Left kidney (tissue), 8 donors: ENCODE data around the gene GLIS2. TPM values are rescaled to one million over a fixed set of nuclear protein-coding genes. Genes with fewer than 3 reads are reported as not detected.

ENCODE experiments used
- DNase-seq: peaks from one replicate; pipeline ENCODE4 v3.0.0-alpha.2; 2013
- long read RNA-seq, 8 donors: transcript quantifications; one replicate each; lab custom pipeline, GENCODE V29; 2026
- polyA plus RNA-seq: library from polyadenylated mRNA; unstranded; fragments of 120-200 nt; gene quantifications from one replicate; pipeline ENCODE4 v1.2.1, GENCODE V29; 2013; ENCODE audit not compliant: insufficient read length

GLIS2 gene
- 32.5 TPM for polyA plus RNA-seq
- long read RNA-seq, donor 1, partial matches to known transcripts, result 65 of 72 reads
- long read RNA-seq, donor 1, other reads (novel, unspliced or antisense), result 7 of 72 reads
- long read RNA-seq, donor 2, partial matches to known transcripts, result 27 of 44 reads
- long read RNA-seq, donor 2, other reads (novel, unspliced or antisense), result 13 of 44 reads
- long read RNA-seq, donor 3, partial matches to known transcripts, result 7 of 26 reads
- long read RNA-seq, donor 3, other reads (novel, unspliced or antisense), result 15 of 26 reads
- long read RNA-seq, donor 4, result 0 reads
- long read RNA-seq, donor 5, partial matches to known transcripts, result 0 of 15 reads
- long read RNA-seq, donor 5, other reads (novel, unspliced or antisense), result 13 of 15 reads
- long read RNA-seq, donor 6, partial matches to known transcripts, result 41 of 132 reads
- long read RNA-seq, donor 6, other reads (novel, unspliced or antisense), result 90 of 132 reads
- long read RNA-seq, donor 7, partial matches to known transcripts, result 34 of 138 reads
- long read RNA-seq, donor 7, other reads (novel, unspliced or antisense), result 101 of 138 reads
- long read RNA-seq, donor 8, partial matches to known transcripts, result 0 of 11 reads
- long read RNA-seq, donor 8, other reads (novel, unspliced or antisense), result 11 of 11 reads

GRCh38 chr16:4315186-4316107 is at the start of gene GLIS2:
GLIS2 (plus strand) TSS chr16:4316067; CDS start chr16:4332281, 16,214 bp downstream.
- DNase-seq, result peak; percentile 86

- no peak for DNase-seq
These were observed 49.5 kb upstream of the GLIS2 start for GRCh38 chr16:4266372-4266771.

- DNase-seq, result no peak
These were observed 45.8 kb upstream of the GLIS2 start for GRCh38 chr16:4270091-4270490.

- DNase-seq, result no peak
These were observed 45.3 kb upstream of the GLIS2 start for GRCh38 chr16:4270595-4270994.

- peak; percentile 87 for DNase-seq
These were observed 44.4 kb upstream of the GLIS2 start for GRCh38 chr16:4271176-4272113.

GRCh38 chr16:4272114-4272956 is 43.5 kb upstream of the GLIS2 start:
- no peak for DNase-seq

GRCh38 chr16:4273858-4274311 is 42.0 kb upstream of the GLIS2 start:
- DNase-seq, result no peak

GRCh38 chr16:4275861-4276260 is 40.0 kb upstream of the GLIS2 start:
- DNase-seq, result no peak

GRCh38 chr16:4277987-4278513 is 37.8 kb upstream of the GLIS2 start:
- no peak for DNase-seq

GRCh38 chr16:4280625-4281024 is 35.2 kb upstream of the GLIS2 start:
- no peak for DNase-seq

- DNase-seq, result no peak
These were observed 32.4 kb upstream of the GLIS2 start for GRCh38 chr16:4283441-4283840.

GRCh38 chr16:4283939-4284338 is 31.9 kb upstream of the GLIS2 start:
- DNase-seq, result no peak

GRCh38 chr16:4285167-4285566 is 30.7 kb upstream of the GLIS2 start:
- no peak for DNase-seq

- no peak for DNase-seq
These were observed 27.5 kb upstream of the GLIS2 start for GRCh38 chr16:4288148-4288921.

GRCh38 chr16:4290236-4290830 is 25.5 kb upstream of the GLIS2 start:
- DNase-seq, result no peak

GRCh38 chr16:4291699-4292098 is 24.2 kb upstream of the GLIS2 start:
- no peak for DNase-seq

- DNase-seq, result no peak
These were observed 22.6 kb upstream of the GLIS2 start for GRCh38 chr16:4293181-4293716.

GRCh38 chr16:4293822-4294457 is 21.9 kb upstream of the GLIS2 start:
- DNase-seq, result peak; percentile 84
